GM12865 (cell line): ENCODE measurements around the gene VILL.
"Not testable (repeated sequence)": the region's sequence is repeated elsewhere in the genome, so short reads cannot be mapped to it uniquely, and the experiment has no call there.

Source experiments
- DNase-seq: peaks from one replicate; pipeline ENCODE4 v3.0.0; 2010; ENCODE audit warnings: low read depth
- H3K4me3 ChIP-seq: 2 replicates; pipeline ENCODE4 v1.5.1; 2011; ENCODE audit warnings: mild to moderate bottlenecking, low read depth, low read length, control low read depth
- TF ChIP-seq, protein P1 (sequence below): IDR thresholded peaks from 2 replicates; pipeline ENCODE4 v1.5.1; 2011; ENCODE audit warnings: low read length, control low read depth, low read depth, inconsistent platforms; ENCODE audit not compliant: insufficient read depth; ENCODE audit errors: missing control alignments

Gene VILL

DNA sequence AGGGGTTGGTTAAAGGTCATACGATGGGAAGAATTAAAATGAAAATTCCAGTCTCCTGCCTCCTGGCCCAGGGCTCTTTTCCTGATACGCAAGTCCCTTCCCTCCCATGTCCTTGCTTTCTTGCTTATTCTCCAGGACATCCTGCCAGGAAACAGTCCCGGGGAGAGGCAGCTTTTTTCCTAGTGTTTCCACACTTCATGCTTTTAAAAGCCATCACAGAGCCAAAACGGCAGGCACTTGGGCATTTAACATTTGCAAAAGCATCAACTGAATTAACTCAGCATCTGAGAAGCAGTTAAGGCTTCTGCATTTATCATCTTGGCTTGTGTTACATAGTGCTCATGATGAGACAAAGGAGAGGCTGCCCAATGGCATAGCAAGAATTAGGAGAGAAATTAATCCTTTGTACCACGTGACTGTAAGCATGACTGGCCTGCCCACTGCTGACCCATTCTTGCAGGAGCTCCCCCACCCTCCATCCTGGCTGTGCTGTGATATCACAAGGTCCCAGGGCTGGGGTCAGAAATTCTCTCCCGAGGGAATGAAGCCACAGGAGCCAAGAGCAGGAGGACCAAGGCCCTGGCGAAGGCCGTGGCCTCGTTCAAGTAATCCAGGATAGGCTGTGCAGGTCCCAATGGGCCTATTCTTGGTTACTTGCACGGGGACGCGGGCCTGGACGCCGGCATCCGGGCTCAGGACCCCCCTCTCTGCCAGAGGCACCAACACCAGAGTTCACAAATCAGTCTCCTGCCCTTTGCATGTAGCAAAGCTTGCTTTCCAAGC, 21.6 kb upstream of the VILL start:
- no peak overlapping the region for H3K4me3 ChIP-seq
- no peak for DNase-seq
- TF ChIP-seq, protein P1, sequence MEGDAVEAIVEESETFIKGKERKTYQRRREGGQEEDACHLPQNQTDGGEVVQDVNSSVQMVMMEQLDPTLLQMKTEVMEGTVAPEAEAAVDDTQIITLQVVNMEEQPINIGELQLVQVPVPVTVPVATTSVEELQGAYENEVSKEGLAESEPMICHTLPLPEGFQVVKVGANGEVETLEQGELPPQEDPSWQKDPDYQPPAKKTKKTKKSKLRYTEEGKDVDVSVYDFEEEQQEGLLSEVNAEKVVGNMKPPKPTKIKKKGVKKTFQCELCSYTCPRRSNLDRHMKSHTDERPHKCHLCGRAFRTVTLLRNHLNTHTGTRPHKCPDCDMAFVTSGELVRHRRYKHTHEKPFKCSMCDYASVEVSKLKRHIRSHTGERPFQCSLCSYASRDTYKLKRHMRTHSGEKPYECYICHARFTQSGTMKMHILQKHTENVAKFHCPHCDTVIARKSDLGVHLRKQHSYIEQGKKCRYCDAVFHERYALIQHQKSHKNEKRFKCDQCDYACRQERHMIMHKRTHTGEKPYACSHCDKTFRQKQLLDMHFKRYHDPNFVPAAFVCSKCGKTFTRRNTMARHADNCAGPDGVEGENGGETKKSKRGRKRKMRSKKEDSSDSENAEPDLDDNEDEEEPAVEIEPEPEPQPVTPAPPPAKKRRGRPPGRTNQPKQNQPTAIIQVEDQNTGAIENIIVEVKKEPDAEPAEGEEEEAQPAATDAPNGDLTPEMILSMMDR, result no peak

- TF ChIP-seq, protein P1, result no peak
- H3K4me3 ChIP-seq, result no peak overlapping the region
- DNase-seq, result no peak
Measured at GRCh38 chr3:37969596-37970100, 20.9 kb upstream of the VILL start.

GRCh38 chr3:37970802-37971201, 19.8 kb upstream of the VILL start:
- no peak overlapping the region for H3K4me3 ChIP-seq
- TF ChIP-seq, protein P1, result no peak
- no peak for DNase-seq

- TF ChIP-seq, protein P1, result no peak
- no peak for DNase-seq
- H3K4me3 ChIP-seq, result no peak overlapping the region
Measured at GRCh38 chr3:37971467-37971866, 19.1 kb upstream of the VILL start.

DNA sequence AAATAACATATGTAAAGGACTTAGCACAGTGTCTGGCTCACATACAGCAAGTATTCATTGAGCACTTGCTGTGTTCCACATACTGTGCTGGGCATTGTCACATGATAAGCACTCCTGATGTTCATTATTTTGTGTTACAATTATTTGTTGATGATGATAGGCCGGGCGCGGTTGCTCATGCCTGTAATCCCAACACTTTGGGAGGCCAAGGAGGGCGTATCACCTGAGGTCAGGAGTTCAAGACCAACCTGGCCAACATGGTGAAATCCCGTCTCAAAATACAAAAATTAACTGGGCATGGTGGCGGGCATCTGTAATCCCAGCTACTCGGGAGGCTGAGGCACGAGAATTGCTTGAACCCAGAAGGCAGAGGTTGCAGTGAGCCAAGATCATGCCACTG, 18.5 kb upstream of the VILL start:
- DNase-seq, H3K4me3 ChIP-seq: not testable (repeated sequence)

GRCh38 chr3:37973246-37974054, 17.1 kb upstream of the VILL start:
- no peak overlapping the region for H3K4me3 ChIP-seq
- TF ChIP-seq, protein P1, result no peak
- no peak for DNase-seq
